Uterus (tissue), 2 donors: ENCODE data around the gene UST.
"Not testable (repeated sequence)": the region's sequence is repeated elsewhere in the genome, so short reads cannot be mapped to it uniquely, and the experiment has no call there.

Experiments used
- CTCF ChIP-seq, 4 experiments: fragments of 200-600 bp in 2 of 4; fragments of 450-650 bp in 2 of 4; sonication (generic) in 2 of 4; IDR thresholded peaks; one replicate each; pipeline ENCODE4 v1.5.1; 2016 to 2019; ENCODE audit warnings: antibody characterized with exemption in 4 of 4, mild to moderate bottlenecking in 2 of 4, moderate library complexity in 1 of 4
- POLR2A ChIP-seq, 2 donors: fragments of 450-650 bp; IDR thresholded peaks; one replicate each; pipeline ENCODE4 v1.6.1; 2016; ENCODE audit warnings: antibody characterized with exemption in 2 of 2, mild to moderate bottlenecking in 1 of 2, moderate library complexity in 1 of 2

- not testable (repeated sequence) for TF ChIP-seq CTCF, POLR2A (IDR thresholded peaks at IDR 0.05)
Measured at GRCh38 chr6:148916485-148916884, 169.7 kb downstream of the UST start.
